ENCODE measurements around the gene COL16A1. TPM values are rescaled to one million over a fixed set of nuclear protein-coding genes. Genes with fewer than 3 reads are reported as not detected.

The COL16A1 gene
- polyA plus RNA-seq, 3 donors = 0.13 TPM; not detected in 2

DNA sequence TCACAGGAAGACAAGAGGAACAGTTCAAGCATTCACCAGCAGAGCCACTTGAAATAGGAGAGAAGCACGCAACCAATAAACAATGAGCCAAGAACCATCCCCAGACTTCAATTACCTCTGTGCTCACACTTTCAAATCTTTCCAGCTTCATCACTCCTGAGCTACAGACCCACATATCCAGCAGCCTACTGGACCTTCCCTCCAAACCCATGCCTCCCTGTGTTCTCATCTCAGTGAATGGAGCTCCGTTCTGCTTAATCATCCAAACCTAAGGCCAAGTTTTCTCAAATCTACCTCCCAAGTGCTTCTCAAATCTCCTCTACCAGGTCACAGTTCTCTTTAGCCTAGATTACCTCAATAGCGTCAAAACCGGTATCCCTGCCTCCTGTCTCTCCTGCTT, 62.9 kb downstream of the COL16A1 start:
- Histone ChIP-seq H3K9me3 (replicated peaks in 1 of 2; ENCODE audit: control insufficient read depth in 1 of 2, insufficient read depth in 1 of 2, low read length in 2 of 2) (no peaks in the 10 kb centered on the region), H3K9ac (ENCODE audit: insufficient read depth, low read length, poor library complexity, severe bottlenecking) (no peak overlapping the region), H2AFZ (ENCODE audit: insufficient read depth, low read depth, low read length, poor library complexity, severe bottlenecking) (no peak overlapping the region), H3K4me2 (replicated peaks; ENCODE audit: extremely low read depth, low read length, poor library complexity, severe bottlenecking) (no peak overlapping the region), H3K36me3 (replicated peaks in 1 of 2; ENCODE audit: control insufficient read depth in 1 of 2, insufficient read depth in 2 of 2, low read length in 2 of 2) (no peaks in the 10 kb centered on the region), H3K4me1 (ENCODE audit: control insufficient read depth in 1 of 2, insufficient read depth in 2 of 2, low read length in 2 of 2) (peaks cover 42 to 47% of the 10 kb centered on the region in 2 donors), H3K27me3 (ENCODE audit: control insufficient read depth in 2 of 2, insufficient read depth in 2 of 2, low read length in 2 of 2) (no peaks in the 10 kb centered on the region), H3K79me2 (ENCODE audit: insufficient read depth, low read length) (peaks cover 76% of the 10 kb centered on the region), H3K4me3 (replicated peaks in 1 of 3; ENCODE audit: low read depth in 2 of 3, low read length in 3 of 3) (no peak overlapping the region), H4K20me1 (ENCODE audit: insufficient read depth, low read length) (peaks cover 23% of the 10 kb centered on the region), H3K27ac (ENCODE audit: low read depth in 1 of 2, low read length in 2 of 2) (peak overlapping the region in 1 of 2 donors; percentile 82)
- no peak overlapping the region for H3K27ac Mint-ChIP-seq
- no peak for DNase-seq
- 100% methylated on average over 4 of the region's 4 CpGs for WGBS (ENCODE audit: insufficient coverage)
- intact Hi-C loops (cut with micrococcal nuclease) = loop anchor here in 1 of 2 donors (5.0 kb wide), 1 partner anchor 34 kb away; no protein-coding TSS in a partner anchor
- H3K4me3 Mint-ChIP-seq = no peak overlapping the region
- H3K4me1 Mint-ChIP-seq = peaks cover 25% of the 10 kb centered on the region
- H3K36me3 Mint-ChIP-seq = peaks cover 7 to 18% of the 10 kb centered on the region in 2 donors
- H3K27me3 Mint-ChIP-seq (ENCODE audit: low read depth in 3 of 3) = no peaks in the 10 kb centered on the region
- no peaks in the 10 kb centered on the region for H3K9me3 Mint-ChIP-seq
- TF ChIP-seq, protein P1, sequence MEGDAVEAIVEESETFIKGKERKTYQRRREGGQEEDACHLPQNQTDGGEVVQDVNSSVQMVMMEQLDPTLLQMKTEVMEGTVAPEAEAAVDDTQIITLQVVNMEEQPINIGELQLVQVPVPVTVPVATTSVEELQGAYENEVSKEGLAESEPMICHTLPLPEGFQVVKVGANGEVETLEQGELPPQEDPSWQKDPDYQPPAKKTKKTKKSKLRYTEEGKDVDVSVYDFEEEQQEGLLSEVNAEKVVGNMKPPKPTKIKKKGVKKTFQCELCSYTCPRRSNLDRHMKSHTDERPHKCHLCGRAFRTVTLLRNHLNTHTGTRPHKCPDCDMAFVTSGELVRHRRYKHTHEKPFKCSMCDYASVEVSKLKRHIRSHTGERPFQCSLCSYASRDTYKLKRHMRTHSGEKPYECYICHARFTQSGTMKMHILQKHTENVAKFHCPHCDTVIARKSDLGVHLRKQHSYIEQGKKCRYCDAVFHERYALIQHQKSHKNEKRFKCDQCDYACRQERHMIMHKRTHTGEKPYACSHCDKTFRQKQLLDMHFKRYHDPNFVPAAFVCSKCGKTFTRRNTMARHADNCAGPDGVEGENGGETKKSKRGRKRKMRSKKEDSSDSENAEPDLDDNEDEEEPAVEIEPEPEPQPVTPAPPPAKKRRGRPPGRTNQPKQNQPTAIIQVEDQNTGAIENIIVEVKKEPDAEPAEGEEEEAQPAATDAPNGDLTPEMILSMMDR (IDR thresholded peaks at IDR 0.05) = no peak

DNA sequence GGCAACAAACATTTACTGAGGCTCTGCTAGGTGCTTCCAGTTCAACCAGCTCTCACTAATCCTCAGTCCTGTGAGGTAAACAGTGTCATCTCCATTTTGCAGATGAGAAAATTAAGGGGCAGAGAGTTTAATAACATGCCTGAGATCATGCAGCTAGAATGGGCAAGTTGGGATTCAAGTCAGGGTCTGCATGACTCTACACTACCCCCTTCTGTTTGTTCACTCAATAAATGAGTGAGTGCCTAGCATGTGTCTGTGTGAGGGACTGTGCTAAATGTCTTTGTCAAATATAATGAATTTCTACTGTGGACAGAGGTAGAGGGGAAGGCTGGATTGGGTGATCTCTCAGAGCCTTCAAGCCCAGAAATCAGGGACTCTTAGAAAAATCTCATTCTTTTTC, 63.6 kb downstream of the COL16A1 start:
- peak overlapping the region; percentile 39 to 82 for H3K27ac ChIP-seq (ENCODE audit: low read depth in 1 of 2, low read length in 2 of 2)
- TF ChIP-seq, protein P1 (IDR thresholded peaks at IDR 0.05) = no peak
- intact Hi-C loops (cut with micrococcal nuclease) = loop anchor here in 1 of 2 donors (5.0 kb wide), 1 partner anchor 33 kb away; no protein-coding TSS in a partner anchor

More for the DNA sequence above, 63.6 kb downstream of the COL16A1 start:
- H3K9ac ChIP-seq (ENCODE audit: insufficient read depth, low read length, poor library complexity, severe bottlenecking) = peak overlapping the region; percentile 23
- no peak overlapping the region for H3K4me3 ChIP-seq (replicated peaks in 1 of 3; ENCODE audit: low read depth in 2 of 3, low read length in 3 of 3)
- H3K4me1 Mint-ChIP-seq = peaks cover 18% of the 10 kb centered on the region
- H3K36me3 ChIP-seq (replicated peaks in 1 of 2; ENCODE audit: control insufficient read depth in 1 of 2, insufficient read depth in 2 of 2, low read length in 2 of 2) = peaks cover 1 to 5% of the 10 kb centered on the region in 2 donors
- no peak overlapping the region for H3K27ac Mint-ChIP-seq
- H4K20me1 ChIP-seq (ENCODE audit: insufficient read depth, low read length) = peaks cover 31% of the 10 kb centered on the region
- no peaks in the 10 kb centered on the region for H3K9me3 ChIP-seq (replicated peaks in 1 of 2; ENCODE audit: control insufficient read depth in 1 of 2, insufficient read depth in 1 of 2, low read length in 2 of 2)
- no peaks in the 10 kb centered on the region for H3K27me3 Mint-ChIP-seq (ENCODE audit: low read depth in 3 of 3)
- no peaks in the 10 kb centered on the region for H3K27me3 ChIP-seq (ENCODE audit: control insufficient read depth in 2 of 2, insufficient read depth in 2 of 2, low read length in 2 of 2)
- peaks cover 36 to 40% of the 10 kb centered on the region in 2 donors for H3K4me1 ChIP-seq (ENCODE audit: control insufficient read depth in 1 of 2, insufficient read depth in 2 of 2, low read length in 2 of 2)
- peaks cover 12 to 18% of the 10 kb centered on the region in 2 donors for H3K36me3 Mint-ChIP-seq
- no peak overlapping the region for H3K4me2 ChIP-seq (replicated peaks; ENCODE audit: extremely low read depth, low read length, poor library complexity, severe bottlenecking)
- no peak overlapping the region for H2AFZ ChIP-seq (ENCODE audit: insufficient read depth, low read depth, low read length, poor library complexity, severe bottlenecking)
- no peaks in the 10 kb centered on the region for H3K9me3 Mint-ChIP-seq
- DNase-seq = no peak
- peaks cover 83% of the 10 kb centered on the region for H3K79me2 ChIP-seq (ENCODE audit: insufficient read depth, low read length)
- H3K4me3 Mint-ChIP-seq = no peak overlapping the region

Data from CD14-positive monocyte (primary cell).